ENCODE results near the gene SPARCL1.

SPARCL1 gene

GRCh38 chr4:87527431-87528220 is 1.6 kb downstream of the SPARCL1 start:
- Mint-ChIP-seq H3K9me3 (peaks cover 8% of the 10 kb centered on the region), H3K4me3 (no peak overlapping the region), H3K27me3 (ENCODE audit: low read depth) (peaks cover 3% of the 10 kb centered on the region), H3K27ac (no peak overlapping the region), H3K4me1 (ENCODE audit: low read depth) (no peaks in the 10 kb centered on the region), H3K36me3 (ENCODE audit: low read depth) (no peaks in the 10 kb centered on the region)

GRCh38 chr4:87525636-87526295 is 3.4 kb downstream of the SPARCL1 start:
- Mint-ChIP-seq H3K4me3 (no peak overlapping the region), H3K36me3 (ENCODE audit: low read depth) (no peaks in the 10 kb centered on the region), H3K27ac (no peak overlapping the region), H3K4me1 (ENCODE audit: low read depth) (no peaks in the 10 kb centered on the region), H3K27me3 (ENCODE audit: low read depth) (peaks cover 3% of the 10 kb centered on the region), H3K9me3 (peaks cover 8% of the 10 kb centered on the region)

- no peak overlapping the region for H3K4me3 Mint-ChIP-seq
- H3K4me1 Mint-ChIP-seq (ENCODE audit: low read depth), result no peaks in the 10 kb centered on the region
- H3K9me3 Mint-ChIP-seq, result peaks cover 8% of the 10 kb centered on the region
- H3K27me3 Mint-ChIP-seq (ENCODE audit: low read depth), result peaks cover 3% of the 10 kb centered on the region
- no peak overlapping the region for H3K27ac Mint-ChIP-seq
- no peaks in the 10 kb centered on the region for H3K36me3 Mint-ChIP-seq (ENCODE audit: low read depth)
Measured at GRCh38 chr4:87524456-87524855, 4.7 kb downstream of the SPARCL1 start.

GRCh38 chr4:87523307-87523706 is 5.9 kb downstream of the SPARCL1 start:
- H3K27ac Mint-ChIP-seq, result no peak overlapping the region
- peaks cover 3% of the 10 kb centered on the region for H3K27me3 Mint-ChIP-seq (ENCODE audit: low read depth)
- H3K36me3 Mint-ChIP-seq (ENCODE audit: low read depth), result no peaks in the 10 kb centered on the region
- H3K9me3 Mint-ChIP-seq, result peaks cover 8% of the 10 kb centered on the region
- no peak overlapping the region for H3K4me3 Mint-ChIP-seq
- H3K4me1 Mint-ChIP-seq (ENCODE audit: low read depth), result no peaks in the 10 kb centered on the region

GRCh38 chr4:87521757-87522374 is 7.3 kb downstream of the SPARCL1 start:
- Mint-ChIP-seq H3K36me3 (ENCODE audit: low read depth) (no peaks in the 10 kb centered on the region), H3K9me3 (peaks cover 8% of the 10 kb centered on the region), H3K27ac (no peak overlapping the region), H3K27me3 (ENCODE audit: low read depth) (peaks cover 8% of the 10 kb centered on the region), H3K4me1 (ENCODE audit: low read depth) (no peaks in the 10 kb centered on the region), H3K4me3 (no peak overlapping the region)

GRCh38 chr4:87521319-87521718 is 7.9 kb downstream of the SPARCL1 start:
- H3K4me1 Mint-ChIP-seq (ENCODE audit: low read depth), result no peaks in the 10 kb centered on the region
- no peaks in the 10 kb centered on the region for H3K36me3 Mint-ChIP-seq (ENCODE audit: low read depth)
- no peak overlapping the region for H3K27ac Mint-ChIP-seq
- peaks cover 8% of the 10 kb centered on the region for H3K9me3 Mint-ChIP-seq
- H3K4me3 Mint-ChIP-seq, result no peak overlapping the region
- peaks cover 11% of the 10 kb centered on the region for H3K27me3 Mint-ChIP-seq (ENCODE audit: low read depth)

GRCh38 chr4:87517621-87518020 is 11.6 kb downstream of the SPARCL1 start:
- Mint-ChIP-seq H3K36me3 (ENCODE audit: low read depth) (no peaks in the 10 kb centered on the region), H3K4me1 (ENCODE audit: low read depth) (no peaks in the 10 kb centered on the region), H3K27ac (no peak overlapping the region), H3K9me3 (no peaks in the 10 kb centered on the region), H3K27me3 (ENCODE audit: low read depth) (peaks cover 14% of the 10 kb centered on the region), H3K4me3 (no peak overlapping the region)

- Mint-ChIP-seq H3K9me3 (no peaks in the 10 kb centered on the region), H3K27ac (no peak overlapping the region), H3K4me3 (no peak overlapping the region), H3K36me3 (ENCODE audit: low read depth) (no peaks in the 10 kb centered on the region), H3K4me1 (ENCODE audit: low read depth) (no peaks in the 10 kb centered on the region), H3K27me3 (ENCODE audit: low read depth) (peaks cover 14% of the 10 kb centered on the region)
Measured at GRCh38 chr4:87516683-87517082, 12.5 kb downstream of the SPARCL1 start.

GRCh38 chr4:87512400-87512799 is 16.8 kb downstream of the SPARCL1 start:
- no peak overlapping the region for H3K27ac Mint-ChIP-seq
- H3K27me3 Mint-ChIP-seq (ENCODE audit: low read depth), result peaks cover 15% of the 10 kb centered on the region
- no peak overlapping the region for H3K4me3 Mint-ChIP-seq
- no peaks in the 10 kb centered on the region for H3K4me1 Mint-ChIP-seq (ENCODE audit: low read depth)
- H3K36me3 Mint-ChIP-seq (ENCODE audit: low read depth), result no peaks in the 10 kb centered on the region
- H3K9me3 Mint-ChIP-seq, result no peaks in the 10 kb centered on the region

GRCh38 chr4:87511500-87511899 is 17.7 kb downstream of the SPARCL1 start:
- Mint-ChIP-seq H3K4me1 (ENCODE audit: low read depth) (no peaks in the 10 kb centered on the region), H3K27ac (no peak overlapping the region), H3K27me3 (ENCODE audit: low read depth) (peaks cover 9% of the 10 kb centered on the region), H3K9me3 (no peaks in the 10 kb centered on the region), H3K4me3 (no peak overlapping the region), H3K36me3 (ENCODE audit: low read depth) (no peaks in the 10 kb centered on the region)

- Mint-ChIP-seq H3K36me3 (ENCODE audit: low read depth) (no peaks in the 10 kb centered on the region), H3K4me1 (ENCODE audit: low read depth) (no peaks in the 10 kb centered on the region), H3K9me3 (no peaks in the 10 kb centered on the region), H3K27ac (no peak overlapping the region), H3K4me3 (no peak overlapping the region), H3K27me3 (ENCODE audit: low read depth) (peaks cover 5% of the 10 kb centered on the region)
Measured at GRCh38 chr4:87510747-87511146, 18.4 kb downstream of the SPARCL1 start.

- Mint-ChIP-seq H3K4me1 (ENCODE audit: low read depth) (no peaks in the 10 kb centered on the region), H3K27me3 (ENCODE audit: low read depth) (peaks cover 5% of the 10 kb centered on the region), H3K36me3 (ENCODE audit: low read depth) (no peaks in the 10 kb centered on the region), H3K4me3 (no peak overlapping the region), H3K9me3 (no peaks in the 10 kb centered on the region), H3K27ac (no peak overlapping the region)
Measured at GRCh38 chr4:87506974-87507701, 22.0 kb downstream of the SPARCL1 start.

GRCh38 chr4:87505862-87506261 is 23.3 kb downstream of the SPARCL1 start:
- H3K4me3 Mint-ChIP-seq, result no peak overlapping the region
- H3K9me3 Mint-ChIP-seq, result no peaks in the 10 kb centered on the region
- no peaks in the 10 kb centered on the region for H3K4me1 Mint-ChIP-seq (ENCODE audit: low read depth)
- no peak overlapping the region for H3K27ac Mint-ChIP-seq
- no peaks in the 10 kb centered on the region for H3K36me3 Mint-ChIP-seq (ENCODE audit: low read depth)
- no peaks in the 10 kb centered on the region for H3K27me3 Mint-ChIP-seq (ENCODE audit: low read depth)

- H3K9me3 Mint-ChIP-seq, result no peaks in the 10 kb centered on the region
- H3K27me3 Mint-ChIP-seq (ENCODE audit: low read depth), result no peaks in the 10 kb centered on the region
- H3K27ac Mint-ChIP-seq, result no peak overlapping the region
- peaks cover 4% of the 10 kb centered on the region for H3K4me1 Mint-ChIP-seq (ENCODE audit: low read depth)
- H3K4me3 Mint-ChIP-seq, result no peak overlapping the region
- no peaks in the 10 kb centered on the region for H3K36me3 Mint-ChIP-seq (ENCODE audit: low read depth)
Measured at GRCh38 chr4:87502580-87503238, 26.5 kb downstream of the SPARCL1 start.

Data from T-helper 1 cell treated with Interleukin-12 subunit alpha and Interleukin-12 subunit beta and Interleukin-4 antibody, amounts not matched to agents 30 μg/mL and 1 μg/mL, for 36 hours (primary cell).